Caco-2 (cell line): ENCODE data around the gene CAPN8. TPM values are rescaled to one million over a fixed set of nuclear protein-coding genes. Genes with fewer than 3 reads are reported as not detected.

Source experiments
- BruUV-seq: library from RNA; stranded (reverse); fragments of 400-500 nt; replicated peaks from 2 replicates; lab custom pipeline; 2021; lab: Mats Ljungman, UMichigan
- CTCF ChIA-PET: fragments of 300-600 bp; sonication (Branson Sonifier 250); formaldehyde crosslinking; loops from one replicate; lab custom pipeline; 2022; ENCODE audit warnings: antibody characterized with exemption; lab: Charles Lee
- POLR2A ChIA-PET: fragments of 300-600 bp; sonication (Branson Sonifier 250); formaldehyde crosslinking; loops from one replicate; lab custom pipeline; 2022; ENCODE audit warnings: antibody characterized with exemption; lab: Charles Lee
- DNase-seq, 2 experiments: peaks; one replicate each; pipeline versions ENCODE4 v3.0.0 to v3.0.0-alpha.2; 2020 to 2022
- H3K27me3 ChIP-seq: replicated peaks from 2 replicates; pipeline ENCODE4 v1.6.0; 2011; ENCODE audit warnings: low read length; ENCODE audit not compliant: control insufficient read depth, insufficient read depth
- H3K36me3 ChIP-seq: 2 replicates; pipeline ENCODE4 v1.5.1; 2011; ENCODE audit warnings: low read length; ENCODE audit not compliant: control insufficient read depth, insufficient read depth
- H3K4me1 ChIP-seq: fragments of 250-450 bp; sonication (Bioruptor Pico); 2 replicates; pipeline ENCODE4 v1.5.1; 2020; ENCODE audit warnings: mild to moderate bottlenecking
- H3K4me3 ChIP-seq: 2 replicates; pipeline ENCODE4 v1.5.1; 2011; ENCODE audit warnings: low read depth, mild to moderate bottlenecking, control low read depth, low read length
- H3K9me3 ChIP-seq: fragments of 250-450 bp; sonication (Bioruptor Pico); 2 replicates; pipeline ENCODE4 v1.5.1; 2020; ENCODE audit warnings: mild to moderate bottlenecking, moderate library complexity
- H3K27ac Mint-ChIP-seq: one replicate; pipeline ENCODE4 v1.8.0; 2022; ENCODE audit warnings: mixed read lengths; ENCODE audit not compliant: unreplicated experiment
- H3K27me3 Mint-ChIP-seq: one replicate; pipeline ENCODE4 v1.8.0; 2022; ENCODE audit warnings: mixed read lengths; ENCODE audit not compliant: insufficient read depth, unreplicated experiment
- H3K36me3 Mint-ChIP-seq: one replicate; pipeline ENCODE4 v1.8.0; 2022; ENCODE audit warnings: mild to moderate bottlenecking, mixed read lengths; ENCODE audit not compliant: insufficient read depth, unreplicated experiment
- H3K4me1 Mint-ChIP-seq: one replicate; pipeline ENCODE4 v1.8.0; 2022; ENCODE audit warnings: low read depth, mixed read lengths; ENCODE audit not compliant: unreplicated experiment
- H3K4me3 Mint-ChIP-seq: one replicate; pipeline ENCODE4 v1.8.0; 2022; ENCODE audit warnings: mild to moderate bottlenecking, moderate library complexity, mixed read lengths; ENCODE audit not compliant: unreplicated experiment
- H3K9me3 Mint-ChIP-seq: one replicate; pipeline ENCODE4 v1.8.0; 2022; ENCODE audit warnings: mixed read lengths; ENCODE audit not compliant: unreplicated experiment
- CTCF ChIP-seq, 2 experiments: fragments of 200-600 bp in 1 of 2; IDR thresholded peaks; 1 replicate in 1 of 2; 2 replicates in 1 of 2; pipeline versions ENCODE4 v1.5.1 to v1.8.0; 2011 to 2022; ENCODE audit warnings: antibody characterized with exemption in 1 of 2, control low read depth in 1 of 2, inconsistent platforms in 1 of 2, low read depth in 1 of 2, low read length in 1 of 2, mild to moderate bottlenecking in 1 of 2, moderate library complexity in 1 of 2; ENCODE audit not compliant: insufficient read depth in 1 of 2, severe bottlenecking in 1 of 2, unreplicated experiment in 1 of 2
- intact Hi-C: fragments of 100-400 bp; cut with micrococcal nuclease; formaldehyde crosslinking; loops from one replicate; pipeline ENCODE4 v1.10.0; 2022; ENCODE audit not compliant: unreplicated experiment
- total RNA-seq: library from RNA; stranded (reverse); gene quantifications from 2 replicates; pipeline ENCODE4 v1.2.3, GENCODE V29; 2022

Gene CAPN8
- total RNA-seq, 1 experiment from 2014 or later: 4.1 TPM

GRCh38 chr1:223695941-223696340, 30.4 kb upstream of the CAPN8 start:
- ChIA-PET POLR2A (no interaction called here), CTCF (no interaction called here)
- Mint-ChIP-seq H3K36me3 (peaks cover 7% of the 10 kb centered on the region), H3K27me3 (no peaks in the 10 kb centered on the region), H3K27ac (no peak overlapping the region), H3K4me3 (no peak overlapping the region), H3K4me1 (peaks cover 17% of the 10 kb centered on the region), H3K9me3 (no peaks in the 10 kb centered on the region)
- no peaks in the 10 kb centered on the region for H3K9me3 ChIP-seq
- intact Hi-C loops: loop anchor here (5.0 to 10.0 kb wide), 2 partner anchors 411 to 759 kb away; no protein-coding TSS in a partner anchor
- no peaks in the 10 kb centered on the region for H3K36me3 ChIP-seq
- no peak overlapping the region for H3K4me3 ChIP-seq
- BruUV-seq: no TSS peak
- H3K4me1 ChIP-seq: peaks cover 17% of the 10 kb centered on the region
- H3K27me3 ChIP-seq: no peaks in the 10 kb centered on the region
- no peak for DNase-seq
- no peak for TF ChIP-seq CTCF (IDR thresholded peaks at IDR 0.05; ENCODE audit: insufficient read depth in 1 of 2, low read depth in 1 of 2, low read length in 1 of 2, severe bottlenecking in 1 of 2, unreplicated experiment in 1 of 2)

- Histone ChIP-seq H3K4me3 (no peak overlapping the region), H3K9me3 (no peaks in the 10 kb centered on the region), H3K36me3 (no peaks in the 10 kb centered on the region), H3K27me3 (no peaks in the 10 kb centered on the region), H3K4me1 (peaks cover 9% of the 10 kb centered on the region)
- Mint-ChIP-seq H3K4me1 (peaks cover 8% of the 10 kb centered on the region), H3K4me3 (no peak overlapping the region), H3K27me3 (no peaks in the 10 kb centered on the region), H3K36me3 (peaks cover 7% of the 10 kb centered on the region), H3K9me3 (no peaks in the 10 kb centered on the region), H3K27ac (no peak overlapping the region)
- intact Hi-C loops: loop anchor here (5.0 to 10.0 kb wide), 2 partner anchors 412 to 760 kb away; no protein-coding TSS in a partner anchor
- ChIA-PET POLR2A (no interaction called here), CTCF (no interaction called here)
- no peak for TF ChIP-seq CTCF (IDR thresholded peaks at IDR 0.05; ENCODE audit: insufficient read depth in 1 of 2, low read depth in 1 of 2, low read length in 1 of 2, severe bottlenecking in 1 of 2, unreplicated experiment in 1 of 2)
- no peak for DNase-seq
- BruUV-seq: no TSS peak
These were observed 29.6 kb upstream of the CAPN8 start for GRCh38 chr1:223695014-223695548.

- ChIA-PET CTCF (no interaction called here), POLR2A (no interaction called here)
- Mint-ChIP-seq H3K27me3 (peaks cover 5% of the 10 kb centered on the region), H3K27ac (no peak overlapping the region), H3K36me3 (no peaks in the 10 kb centered on the region), H3K4me1 (no peaks in the 10 kb centered on the region), H3K4me3 (no peak overlapping the region), H3K9me3 (no peaks in the 10 kb centered on the region)
- BruUV-seq: no TSS peak
- no peaks in the 10 kb centered on the region for H3K4me1 ChIP-seq
- no peak overlapping the region for H3K4me3 ChIP-seq
- DNase-seq: no peak
- H3K9me3 ChIP-seq: no peaks in the 10 kb centered on the region
- no peaks in the 10 kb centered on the region for H3K27me3 ChIP-seq
- no peaks in the 10 kb centered on the region for H3K36me3 ChIP-seq
- intact Hi-C loops: loop anchor here (10.0 kb wide), 1 partner anchor 764 kb away; no protein-coding TSS in a partner anchor
- no peak for TF ChIP-seq CTCF (IDR thresholded peaks at IDR 0.05; ENCODE audit: insufficient read depth in 1 of 2, low read depth in 1 of 2, low read length in 1 of 2, severe bottlenecking in 1 of 2, unreplicated experiment in 1 of 2)
These were observed 25.6 kb upstream of the CAPN8 start for GRCh38 chr1:223691121-223691520.
